NCI-H1092 treated with DMSO at 0.1 percent for 48 hours (cell line): Measurements from ENCODE around the gene EXTL1.
"Not testable (repeated sequence)": the region's sequence is repeated elsewhere in the genome, so short reads cannot be mapped to it uniquely, and the experiment has no call there.

Experiments used
- DNase-seq: peaks from one replicate; lab custom pipeline; 2025; lab: John Stamatoyannopoulos, UW

The EXTL1 gene, protein sequence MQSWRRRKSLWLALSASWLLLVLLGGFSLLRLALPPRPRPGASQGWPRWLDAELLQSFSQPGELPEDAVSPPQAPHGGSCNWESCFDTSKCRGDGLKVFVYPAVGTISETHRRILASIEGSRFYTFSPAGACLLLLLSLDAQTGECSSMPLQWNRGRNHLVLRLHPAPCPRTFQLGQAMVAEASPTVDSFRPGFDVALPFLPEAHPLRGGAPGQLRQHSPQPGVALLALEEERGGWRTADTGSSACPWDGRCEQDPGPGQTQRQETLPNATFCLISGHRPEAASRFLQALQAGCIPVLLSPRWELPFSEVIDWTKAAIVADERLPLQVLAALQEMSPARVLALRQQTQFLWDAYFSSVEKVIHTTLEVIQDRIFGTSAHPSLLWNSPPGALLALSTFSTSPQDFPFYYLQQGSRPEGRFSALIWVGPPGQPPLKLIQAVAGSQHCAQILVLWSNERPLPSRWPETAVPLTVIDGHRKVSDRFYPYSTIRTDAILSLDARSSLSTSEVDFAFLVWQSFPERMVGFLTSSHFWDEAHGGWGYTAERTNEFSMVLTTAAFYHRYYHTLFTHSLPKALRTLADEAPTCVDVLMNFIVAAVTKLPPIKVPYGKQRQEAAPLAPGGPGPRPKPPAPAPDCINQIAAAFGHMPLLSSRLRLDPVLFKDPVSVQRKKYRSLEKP

GRCh38 chr1:26021647-26022403 lies at the start of gene EXTL1:
EXTL1 (plus strand) TSS chr1:26021775; CDS start chr1:26022647, 872 bp downstream.
- peak; percentile 45 for DNase-seq

DNA sequence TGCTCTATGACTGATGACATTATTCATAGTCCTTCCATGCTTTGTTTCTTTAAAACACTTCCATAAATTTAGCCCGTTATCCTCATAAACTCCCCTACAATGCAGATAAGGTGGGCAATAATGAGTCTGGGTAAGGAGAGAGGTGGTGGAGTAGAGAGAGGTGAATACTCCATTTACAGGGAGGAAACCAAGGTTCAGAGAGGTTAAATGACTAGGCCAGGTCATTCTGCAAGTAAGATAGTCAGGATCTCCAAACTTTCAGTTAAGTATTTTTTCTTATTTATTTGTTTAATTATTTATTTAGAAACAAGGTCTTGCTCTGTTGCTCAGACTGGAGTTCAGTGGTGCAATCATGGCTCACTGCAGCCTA lies 49.8 kb upstream of the EXTL1 start:
- no peak for DNase-seq

DNA sequence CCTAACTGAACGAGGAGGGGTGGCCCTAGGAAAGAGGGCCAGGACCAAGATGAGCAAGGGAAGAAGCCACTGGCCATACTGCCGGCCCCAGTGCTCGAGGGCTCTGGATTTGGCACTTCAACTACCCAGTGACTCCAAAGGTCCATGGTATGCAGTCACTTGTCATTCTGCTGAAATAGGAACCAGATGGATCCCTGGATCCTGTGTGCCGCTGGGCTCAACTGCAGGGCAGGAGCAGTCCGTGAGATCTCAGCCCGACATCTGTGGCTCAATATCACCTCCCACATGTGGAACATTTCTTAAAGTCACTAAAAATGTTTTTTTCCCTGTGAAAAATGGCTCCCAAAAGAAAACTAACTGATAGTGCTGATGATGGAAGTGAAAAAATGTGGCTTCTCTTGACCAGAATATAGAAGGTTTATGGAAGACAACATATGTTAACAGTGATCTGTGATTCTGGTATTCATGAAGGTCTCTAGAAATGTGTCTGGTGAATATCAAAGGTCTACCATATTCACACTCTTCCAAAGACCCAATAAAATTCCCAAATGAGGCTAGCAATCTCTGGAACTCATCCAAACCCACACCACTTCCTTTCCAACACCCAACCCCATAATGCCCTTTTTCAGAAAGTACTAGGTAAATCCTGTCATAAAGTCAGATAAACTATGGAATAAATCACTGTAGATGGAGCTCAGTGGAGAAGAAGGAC lies 47.8 kb upstream of the EXTL1 start:
- DNase-seq = no peak

DNA sequence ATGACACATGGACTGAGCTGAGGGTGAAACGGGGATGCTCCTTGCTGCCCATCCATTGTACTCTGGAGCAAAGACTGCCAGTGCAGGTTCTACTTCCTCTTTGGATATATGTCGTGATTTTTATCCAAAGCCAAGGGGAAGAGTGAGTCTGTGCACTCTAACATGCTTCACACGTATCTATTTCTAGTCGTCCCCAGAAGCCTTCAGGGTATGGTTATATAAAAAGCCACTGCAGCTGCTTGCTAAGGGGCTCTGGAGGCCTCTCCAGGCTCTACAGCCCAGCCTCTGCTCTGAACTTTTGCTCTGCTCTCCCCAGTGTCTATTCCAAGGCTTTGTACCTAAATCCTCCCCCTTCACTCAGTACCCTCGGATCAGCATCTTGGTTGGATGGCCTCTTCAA lies 43.8 kb upstream of the EXTL1 start:
- DNase-seq = no peak

DNA sequence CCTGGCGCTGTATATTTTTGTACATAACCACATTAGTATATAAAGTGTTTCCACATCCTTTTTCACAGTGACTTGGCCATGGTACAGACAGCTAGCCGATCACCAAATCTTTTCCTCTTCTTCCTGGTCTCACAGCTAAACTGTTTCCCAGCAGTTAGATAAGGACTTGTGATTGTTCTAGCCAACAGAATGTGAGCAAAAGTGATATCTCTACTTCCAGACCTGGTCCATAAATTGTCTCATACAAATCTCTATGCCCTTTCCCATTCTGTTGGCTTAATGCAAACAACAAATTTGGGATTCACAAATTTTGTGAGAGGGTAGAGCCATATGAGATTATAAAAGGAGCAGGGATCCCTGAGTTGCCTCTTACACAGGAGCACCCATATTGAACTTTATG lies 43.2 kb upstream of the EXTL1 start:
- no peak for DNase-seq

- DNase-seq = no peak
These were observed 42.4 kb upstream of the EXTL1 start for GRCh38 chr1:25979210-25979609.

- DNase-seq = no peak
These were observed 36.4 kb upstream of the EXTL1 start for GRCh38 chr1:25985171-25985570.

DNA sequence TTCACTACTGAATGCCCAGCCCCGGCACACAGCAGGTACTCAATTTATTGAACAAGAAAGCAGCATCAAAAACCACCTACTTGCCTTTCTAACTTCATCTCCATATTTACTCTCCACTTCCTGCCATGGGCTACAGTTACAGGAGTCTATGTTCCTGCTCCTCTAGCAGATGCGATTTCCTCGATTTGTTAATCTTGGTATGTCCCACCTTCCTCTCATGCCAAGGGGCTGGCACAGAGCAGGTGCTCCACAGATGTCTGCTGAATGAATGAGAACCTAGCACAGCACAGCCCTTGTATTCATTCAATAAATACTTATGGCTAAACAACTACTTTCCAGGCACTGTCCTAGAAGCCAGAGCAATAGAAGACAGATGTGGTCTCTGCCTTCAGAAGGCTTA lies 35.9 kb upstream of the EXTL1 start:
- no peak for DNase-seq

DNA sequence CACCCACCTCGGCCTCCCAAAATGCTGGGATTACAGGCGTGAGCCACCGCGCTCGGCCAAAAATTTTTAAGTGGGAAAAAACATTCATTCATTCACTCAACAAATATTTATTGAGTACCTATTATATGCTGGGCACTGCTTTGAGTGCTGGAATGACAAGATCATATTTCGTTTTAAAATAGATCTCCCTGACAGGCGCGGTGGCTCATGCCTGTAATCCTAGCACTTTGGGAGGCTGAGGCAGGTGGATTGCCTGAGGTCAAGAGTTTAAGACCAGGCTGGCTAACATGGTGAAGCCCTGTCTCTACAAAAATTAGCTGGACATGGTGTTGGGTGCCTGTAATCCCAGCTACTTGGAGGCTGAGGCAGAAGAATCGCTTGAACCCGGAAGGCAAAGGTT lies 34.8 kb upstream of the EXTL1 start:
- DNase-seq = not testable (repeated sequence)

DNA sequence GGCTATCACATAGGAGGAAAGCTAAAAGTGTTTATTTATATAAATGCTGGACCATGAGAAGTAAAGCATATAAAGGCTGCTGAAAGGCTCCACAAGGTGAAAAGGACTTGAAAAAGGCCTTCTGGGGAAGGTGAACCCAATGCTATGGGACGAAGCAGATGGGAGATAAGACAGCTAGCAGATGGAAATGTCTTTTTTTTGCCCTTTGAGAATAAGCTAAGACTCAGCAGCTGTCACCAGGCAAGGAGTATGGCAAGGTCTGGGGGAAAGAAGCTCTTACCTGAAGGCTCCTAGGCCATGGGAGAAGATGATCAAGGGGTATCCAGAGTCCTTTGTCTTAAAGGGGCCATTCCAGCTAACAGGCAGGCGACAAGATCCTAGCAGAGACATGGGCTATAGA lies 33.6 kb upstream of the EXTL1 start:
- no peak for DNase-seq

DNA sequence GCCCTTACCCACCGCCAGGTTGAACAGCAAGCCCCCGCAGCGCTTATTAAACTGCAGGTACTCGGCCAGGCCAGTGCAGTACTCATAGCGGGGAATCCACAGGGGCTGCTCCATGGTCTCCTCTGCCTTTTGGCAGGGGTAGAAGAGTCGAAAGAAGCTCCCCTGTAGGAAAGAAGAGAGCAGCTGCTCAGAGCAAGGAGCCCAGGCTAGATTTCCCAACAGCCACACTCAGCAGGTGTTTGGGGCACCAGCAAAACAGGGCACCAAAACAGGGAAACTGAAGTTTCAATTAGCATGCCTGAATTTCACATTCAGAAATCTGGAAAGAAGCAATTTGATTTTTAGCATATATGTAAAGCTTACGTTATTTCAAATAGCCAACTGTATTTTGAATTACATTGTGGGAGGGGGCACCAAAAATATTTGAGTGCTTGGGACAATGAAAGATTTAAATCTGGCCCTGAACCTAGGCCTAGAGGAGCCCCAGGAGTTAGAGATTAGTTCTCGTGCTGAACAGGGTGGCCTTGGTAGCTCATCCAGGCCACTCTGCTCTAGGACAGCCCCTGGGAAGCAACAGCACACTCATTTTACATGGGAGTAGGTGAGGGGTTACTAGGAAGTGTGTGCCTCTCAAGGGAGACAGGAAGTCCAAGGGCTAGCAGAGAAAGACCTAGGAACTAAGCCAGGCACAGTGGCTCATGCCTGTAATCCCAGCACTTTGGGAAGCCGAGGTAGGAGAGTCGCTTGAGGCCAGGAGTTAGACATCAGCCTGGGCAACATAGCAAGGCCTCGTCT lies 31.9 kb upstream of the EXTL1 start:
- no peak for DNase-seq

- DNase-seq = no peak
These were observed 31.3 kb upstream of the EXTL1 start for GRCh38 chr1:25990251-25990650.

GRCh38 chr1:25990702-25991395 lies 30.7 kb upstream of the EXTL1 start:
- DNase-seq = no peak

DNA sequence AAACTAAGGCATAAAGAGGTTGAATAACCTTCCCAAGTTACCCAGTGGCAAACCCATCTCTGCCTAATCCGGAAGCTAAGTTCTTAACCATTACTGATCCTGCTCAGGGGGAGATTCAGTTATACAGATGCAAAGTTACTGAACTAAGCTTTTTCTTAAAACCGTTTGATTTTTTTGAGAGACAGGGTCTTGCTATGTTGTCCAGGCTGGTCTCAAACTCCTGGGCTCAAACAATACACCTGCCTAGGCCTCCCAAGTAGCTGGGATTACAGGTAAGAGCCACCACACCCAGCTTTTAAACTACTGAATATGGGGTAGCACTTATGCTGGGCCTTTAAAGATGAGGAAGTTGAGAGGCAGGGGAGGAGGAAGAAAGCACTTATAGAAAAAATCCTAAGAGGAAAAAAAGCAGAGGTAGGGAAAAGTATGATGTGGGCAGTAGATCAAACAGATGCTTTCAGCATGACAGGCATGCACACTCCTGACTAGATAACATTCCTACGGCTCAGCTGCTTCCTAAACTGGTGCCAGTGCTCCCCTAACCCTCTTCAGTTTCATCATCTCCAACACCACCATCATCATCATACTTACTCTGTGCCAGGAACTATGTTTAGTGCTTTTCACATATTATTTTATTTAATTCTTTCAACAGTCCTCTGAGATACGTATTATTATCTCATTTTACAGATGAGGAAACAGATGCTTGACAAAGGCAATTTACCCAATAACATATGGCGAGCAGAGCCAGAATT lies 29.5 kb upstream of the EXTL1 start:
- no peak for DNase-seq

GRCh38 chr1:25992689-25993171 lies 28.8 kb upstream of the EXTL1 start:
- no peak for DNase-seq

- DNase-seq = no peak
These were observed 28.2 kb upstream of the EXTL1 start for GRCh38 chr1:25993197-25993951.

GRCh38 chr1:25994402-25995150 lies 27.0 kb upstream of the EXTL1 start:
- no peak for DNase-seq
